GM18502 (cell line): ENCODE measurements around the gene PGM3.

Experiments
- ATAC-seq: cut with Tn5 transposase; IDR thresholded peaks from one replicate; pipeline ENCODE4 v1.9.1; 2021; ENCODE audit warnings: mild to moderate bottlenecking; ENCODE audit not compliant: unreplicated experiment, poor library complexity

Gene PGM3

DNA sequence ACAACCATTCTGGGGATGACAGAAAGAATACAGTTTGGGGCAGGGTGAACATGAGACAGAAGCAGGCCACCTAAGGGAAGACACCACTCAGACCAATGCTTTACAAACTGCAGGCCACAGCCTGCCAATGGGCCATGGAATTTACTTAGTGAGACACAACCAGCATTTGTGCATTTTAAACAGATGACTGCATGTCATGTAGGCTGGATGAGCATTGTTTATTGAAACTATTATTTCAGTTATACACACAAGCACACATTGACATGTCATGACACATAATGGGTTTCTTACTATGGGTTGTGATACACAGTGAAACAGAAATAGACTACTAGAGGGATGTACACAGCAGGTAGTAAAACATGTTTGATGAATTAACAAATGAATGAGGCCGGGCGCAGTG is 8.0 kb downstream of the PGM3 start:
- ATAC-seq: no peak

DNA sequence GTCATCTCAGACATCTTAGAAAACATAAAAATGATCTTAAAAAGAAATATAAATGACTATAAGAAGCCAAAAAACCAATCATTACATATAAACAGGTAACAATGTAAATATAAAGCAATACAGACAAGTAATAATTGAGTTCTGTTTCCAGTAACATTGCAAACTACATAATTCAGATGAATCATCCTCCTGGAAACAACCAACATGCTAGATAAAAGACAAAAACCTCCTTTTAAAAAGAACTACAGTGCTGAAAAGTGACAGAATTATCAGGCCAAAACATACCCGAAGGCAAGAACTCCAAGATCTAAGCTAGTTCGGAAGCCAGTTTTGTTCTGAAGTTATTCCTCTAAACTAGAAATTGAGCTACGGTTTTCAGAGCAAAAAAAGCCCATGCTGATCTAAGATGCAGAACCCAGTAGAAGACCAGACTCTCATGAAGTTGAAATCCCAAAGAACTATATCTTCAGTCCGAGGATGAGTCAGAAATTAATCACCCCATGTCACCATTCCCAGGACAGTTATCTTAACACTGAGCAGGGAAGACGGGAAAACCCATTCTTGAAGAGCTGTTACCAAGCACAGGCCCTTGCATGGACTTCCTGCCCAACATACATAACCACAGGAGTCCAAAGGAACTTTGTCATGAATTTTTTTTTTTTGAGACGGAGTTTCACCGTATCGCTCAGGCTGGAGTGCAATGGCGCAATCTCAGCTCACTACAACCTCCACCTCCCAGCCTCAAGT is 9.8 kb downstream of the PGM3 start:
- ATAC-seq: no peak

DNA sequence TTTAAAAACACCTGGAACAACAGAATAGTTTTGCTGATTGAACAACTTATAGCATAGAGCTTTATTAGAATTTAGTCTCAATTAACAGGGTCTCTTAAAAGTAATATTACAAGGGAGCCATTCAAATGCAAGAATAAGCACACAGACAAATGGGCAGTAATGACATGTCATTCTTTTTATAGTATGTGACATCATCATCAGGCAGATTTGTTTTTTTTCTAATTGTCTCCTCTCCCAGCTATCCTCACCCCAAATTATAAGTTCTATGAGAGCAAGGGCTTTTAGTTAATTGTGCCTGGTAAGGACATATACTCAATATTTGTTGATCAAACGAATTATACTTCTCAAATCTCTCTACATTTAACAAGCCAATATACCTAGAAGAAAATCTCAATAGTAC is 11.0 kb downstream of the PGM3 start:
- no peak for ATAC-seq

DNA sequence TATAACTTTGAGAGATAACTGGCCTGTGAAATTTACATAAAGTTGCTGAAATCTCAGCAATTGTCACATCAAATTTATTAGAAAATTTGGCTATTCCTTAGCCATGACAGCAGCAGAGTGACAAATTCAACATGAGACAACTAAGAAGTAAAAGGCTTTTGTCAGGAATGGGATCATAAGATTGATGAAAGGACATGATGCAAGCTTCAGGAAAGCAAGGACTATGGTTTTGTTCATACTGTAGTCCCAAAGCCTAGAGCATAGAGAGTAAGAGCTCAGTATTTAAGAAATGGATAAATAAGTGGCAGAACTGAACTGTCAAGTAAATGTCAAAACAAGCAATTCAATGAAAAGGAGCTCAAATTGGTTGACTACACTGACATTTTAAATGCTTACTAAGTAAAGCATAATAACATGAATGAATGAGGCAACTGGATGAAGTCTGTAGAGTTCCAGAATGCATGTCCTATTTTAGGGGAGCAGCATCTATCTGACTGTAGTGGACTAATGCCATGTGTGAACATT is 12.6 kb downstream of the PGM3 start:
- ATAC-seq: no peak

DNA sequence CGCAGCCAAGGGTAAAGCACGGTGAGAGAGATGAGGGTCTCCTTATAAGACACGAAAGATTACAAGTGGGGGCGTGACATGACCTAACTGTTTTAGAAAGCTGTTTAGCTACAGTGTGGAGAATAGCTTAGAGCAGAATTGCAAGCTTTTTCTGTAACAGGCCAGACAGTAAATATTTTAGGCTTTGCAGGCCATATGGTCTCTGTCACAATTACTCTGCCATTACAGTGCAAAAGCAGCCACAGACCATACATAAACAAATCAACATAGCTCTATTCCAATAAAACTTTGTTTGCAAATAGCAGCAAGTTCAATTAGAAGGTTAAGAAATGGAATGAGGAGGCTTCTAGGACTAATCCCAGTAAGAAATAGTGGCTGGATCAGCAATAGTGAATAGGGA is 16.8 kb downstream of the PGM3 start:
- ATAC-seq: no peak

DNA sequence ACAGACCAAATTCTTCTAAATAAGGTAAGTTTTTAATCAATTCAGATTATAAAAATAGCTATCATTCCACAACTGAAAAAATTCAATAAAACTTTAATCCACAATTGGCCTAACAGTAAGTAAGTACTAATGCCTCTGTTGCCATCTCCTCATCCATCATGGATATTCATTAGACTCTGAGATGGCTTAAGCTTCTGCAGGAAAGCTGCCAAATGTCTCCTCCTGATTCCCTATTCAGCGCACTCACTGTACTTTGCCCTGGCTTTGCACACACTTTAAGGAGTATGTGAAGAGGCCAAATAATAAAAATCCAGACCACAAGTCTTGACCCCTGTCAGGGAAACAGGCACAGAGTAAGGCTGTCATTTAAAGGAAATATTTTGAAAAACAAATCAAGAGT is 23.6 kb downstream of the PGM3 start:
- ATAC-seq: no peak

DNA sequence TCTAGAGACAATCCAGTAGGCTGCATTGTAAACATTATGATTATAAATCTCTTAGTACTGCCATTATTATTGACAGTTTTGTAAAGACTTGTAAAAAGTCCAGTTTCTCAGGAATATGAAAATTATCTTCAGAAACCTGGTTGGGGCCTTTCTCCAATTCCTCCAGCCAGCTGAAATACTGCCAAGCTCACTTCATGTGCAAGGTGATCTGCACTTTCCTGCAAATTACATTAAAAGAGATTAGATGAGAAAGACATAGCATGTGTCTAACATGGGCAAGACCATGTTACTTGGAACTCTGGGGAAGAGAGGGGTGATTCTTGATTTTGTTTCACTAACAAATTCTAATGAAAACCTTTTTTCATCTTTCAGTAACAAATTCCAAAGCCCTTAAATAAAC is 24.0 kb downstream of the PGM3 start:
- ATAC-seq: no peak

DNA sequence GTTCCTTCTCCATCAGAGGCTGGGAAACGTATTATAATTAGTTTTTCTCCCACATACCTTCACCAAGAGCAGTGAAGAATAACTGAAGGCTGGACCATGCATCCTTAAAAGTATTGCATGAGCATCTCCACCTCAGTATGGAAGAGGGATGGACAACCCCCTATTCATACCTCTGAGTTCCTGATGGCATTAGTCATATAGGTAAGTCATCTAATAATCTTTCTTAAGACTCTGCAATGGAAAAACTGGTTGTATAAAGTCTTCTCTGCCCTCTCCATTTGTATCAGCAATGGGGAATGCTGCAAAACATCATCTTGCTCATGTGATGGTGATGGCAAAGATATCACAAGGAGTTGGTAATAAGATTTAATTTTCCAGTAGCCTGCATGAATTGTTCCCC is 24.5 kb downstream of the PGM3 start:
- no peak for ATAC-seq

DNA sequence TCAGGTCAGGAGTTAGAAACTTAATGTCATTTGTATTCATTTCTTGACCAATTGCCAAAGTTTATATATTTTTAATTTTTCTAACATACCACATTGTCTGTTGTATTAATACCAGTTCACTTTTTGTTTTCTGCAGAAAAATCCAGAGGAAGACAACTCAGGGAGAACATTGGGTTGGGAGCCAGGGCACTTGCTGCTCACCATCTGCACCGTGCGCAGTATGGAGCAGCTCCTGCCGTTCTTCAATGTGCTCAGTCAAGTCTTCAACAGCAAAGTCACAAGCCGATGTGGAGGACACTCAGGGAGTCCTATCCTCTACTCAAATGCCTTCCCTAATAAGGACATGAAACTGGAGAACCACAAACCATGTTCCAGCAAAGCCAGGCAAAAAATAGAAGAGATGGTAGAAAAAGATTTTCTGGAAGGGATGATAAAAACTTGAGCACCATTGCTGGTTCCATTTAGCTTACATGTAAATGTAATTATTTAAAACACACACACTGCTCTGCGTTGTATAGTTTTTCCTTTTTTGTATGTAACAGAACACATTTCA is 25.3 kb downstream of the PGM3 start:
- no peak for ATAC-seq

DNA sequence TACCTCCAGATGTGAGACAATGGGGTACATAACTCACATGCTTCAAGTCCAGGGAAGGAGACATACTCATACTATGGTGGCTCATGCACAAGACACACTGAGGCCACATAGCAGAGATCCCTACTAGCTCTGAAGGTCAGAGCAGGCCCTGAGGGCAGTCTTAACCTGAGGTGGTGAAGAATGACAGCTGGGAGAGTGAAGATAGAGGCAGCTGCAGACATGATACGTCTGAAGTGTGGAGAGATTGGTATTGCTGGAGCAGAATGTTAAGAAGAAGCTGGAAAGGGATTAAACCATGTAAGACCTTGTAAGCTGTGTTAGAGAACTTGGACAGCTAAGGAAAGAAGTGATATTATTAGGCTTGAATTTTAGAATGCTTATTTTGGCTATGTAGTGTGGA is 32.9 kb downstream of the PGM3 start:
- no peak for ATAC-seq

DNA sequence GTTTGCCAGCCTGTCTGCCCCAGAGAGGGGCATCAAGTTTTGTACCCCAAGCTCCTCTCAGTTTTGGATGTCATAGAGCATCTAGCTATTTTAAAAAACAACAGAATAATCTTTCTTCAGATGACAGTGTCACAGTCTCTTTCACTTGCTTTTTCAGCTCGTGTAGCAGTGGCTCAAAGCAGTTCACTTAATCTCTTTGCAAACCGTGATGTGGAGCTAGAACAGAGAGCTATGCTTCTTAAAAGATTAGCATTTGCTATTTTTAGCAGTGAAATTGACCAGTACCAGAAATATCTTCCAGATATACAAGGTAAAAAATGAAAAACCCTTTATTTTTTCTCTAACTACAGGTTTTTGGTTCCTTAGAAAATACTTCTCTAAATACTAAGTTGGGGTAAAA is 37.3 kb downstream of the PGM3 start:
- no peak for ATAC-seq

DNA sequence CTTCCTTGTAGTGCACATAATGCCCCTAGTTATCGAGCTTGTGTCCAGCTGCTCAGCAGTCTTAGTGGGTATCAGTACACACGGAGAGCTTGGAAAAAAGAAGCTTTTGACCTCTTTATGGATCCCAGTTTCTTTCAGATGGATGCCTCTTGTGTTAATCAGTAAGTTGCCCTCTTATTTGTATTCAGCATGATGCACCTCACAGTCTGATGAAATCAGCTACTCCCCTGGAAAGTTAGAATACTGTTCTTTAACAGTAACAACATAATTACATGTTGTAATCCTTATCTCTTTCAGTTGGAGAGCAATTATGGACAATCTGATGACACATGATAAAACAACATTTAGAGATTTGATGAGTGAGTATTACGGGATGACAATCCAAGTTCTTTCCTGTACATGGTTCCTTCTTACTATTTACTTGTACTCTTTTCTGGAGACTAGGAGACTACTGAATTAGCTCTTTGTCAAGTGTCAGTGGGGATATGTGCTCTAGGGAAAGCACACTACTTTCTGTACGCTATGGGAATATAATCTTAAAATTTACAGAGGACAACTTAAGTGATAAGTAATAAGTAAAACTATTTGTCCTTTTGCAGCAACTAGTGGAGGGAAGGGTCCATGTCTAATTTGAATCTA is 39.1 kb downstream of the PGM3 start:
- ATAC-seq: no peak

DNA sequence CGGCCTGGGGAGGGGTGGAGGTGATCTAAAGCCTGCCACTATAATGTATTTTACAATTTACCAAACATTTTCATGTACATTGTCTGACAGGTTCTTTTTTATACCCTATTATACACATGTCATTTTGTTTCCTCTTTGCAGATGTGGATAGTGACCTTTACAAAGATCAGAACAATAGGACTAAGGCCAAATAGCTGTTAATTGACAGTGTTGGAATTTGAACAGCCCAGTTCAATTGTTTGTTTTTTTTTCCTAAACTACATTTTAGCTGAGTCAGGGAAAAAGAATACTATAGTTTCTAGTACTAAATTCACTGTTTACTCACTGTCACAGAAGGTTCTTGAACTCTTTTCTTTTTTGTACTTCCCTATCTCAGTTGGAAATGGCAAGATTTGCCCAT is 40.2 kb downstream of the PGM3 start:
- ATAC-seq: no peak

DNA sequence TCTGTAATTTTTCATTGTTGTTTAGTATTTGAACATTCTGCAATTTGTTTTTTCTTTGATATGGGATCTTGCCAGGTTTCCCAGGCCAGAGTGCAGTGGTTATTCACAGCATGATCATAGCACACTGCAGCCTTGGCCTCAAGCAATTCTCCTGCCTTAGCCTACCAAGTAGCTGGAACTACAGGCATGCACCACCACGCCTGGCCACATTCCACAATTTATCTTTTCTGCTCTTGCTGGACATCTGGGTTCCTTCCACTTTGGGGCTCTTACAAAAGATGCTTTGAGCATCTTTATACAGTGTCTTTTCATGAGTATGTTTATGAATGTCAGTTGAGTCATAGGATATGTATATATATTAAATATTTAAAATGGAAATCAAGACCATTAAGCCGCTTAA is 42.0 kb downstream of the PGM3 start:
- no peak for ATAC-seq

DNA sequence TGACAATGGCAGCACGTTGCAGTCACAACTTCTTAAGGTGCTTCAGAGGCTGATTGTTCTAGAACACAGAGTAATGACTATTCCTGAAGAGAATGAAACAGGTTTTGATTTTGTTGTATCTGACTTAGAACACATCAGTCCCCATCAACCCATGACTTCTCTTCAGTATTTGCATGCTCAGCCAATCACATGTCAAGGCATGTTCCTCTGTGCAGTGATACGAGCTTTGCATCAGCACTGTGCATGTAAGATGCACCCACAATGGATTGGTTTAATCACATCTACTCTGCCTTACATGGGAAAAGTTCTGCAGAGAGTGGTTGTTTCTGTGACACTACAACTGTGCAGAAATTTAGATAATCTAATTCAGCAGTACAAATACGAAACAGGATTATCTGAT is 54.3 kb downstream of the PGM3 start:
- no peak for ATAC-seq

DNA sequence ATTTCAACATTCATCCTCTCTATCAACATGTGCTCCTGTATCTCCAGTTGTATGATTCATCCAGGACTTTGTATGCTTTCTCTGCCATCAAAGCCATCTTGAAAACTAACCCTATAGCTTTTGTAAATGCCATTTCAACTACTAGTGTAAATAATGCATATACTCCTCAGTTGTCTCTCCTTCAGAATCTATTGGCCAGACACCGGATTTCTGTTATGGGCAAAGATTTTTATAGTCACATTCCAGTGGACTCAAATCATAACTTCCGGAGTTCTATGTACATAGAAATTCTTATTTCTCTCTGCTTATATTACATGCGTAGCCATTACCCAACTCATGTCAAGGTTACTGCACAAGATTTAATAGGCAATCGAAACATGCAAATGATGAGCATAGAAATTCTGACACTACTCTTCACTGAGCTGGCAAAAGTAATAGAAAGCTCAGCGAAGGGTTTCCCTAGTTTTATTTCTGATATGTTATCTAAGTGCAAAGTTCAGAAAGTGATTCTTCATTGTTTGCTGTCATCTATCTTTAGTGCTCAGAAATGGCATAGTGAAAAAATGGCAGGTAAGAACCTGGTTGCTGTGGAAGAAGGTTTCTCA is 54.8 kb downstream of the PGM3 start:
- no peak for ATAC-seq

DNA sequence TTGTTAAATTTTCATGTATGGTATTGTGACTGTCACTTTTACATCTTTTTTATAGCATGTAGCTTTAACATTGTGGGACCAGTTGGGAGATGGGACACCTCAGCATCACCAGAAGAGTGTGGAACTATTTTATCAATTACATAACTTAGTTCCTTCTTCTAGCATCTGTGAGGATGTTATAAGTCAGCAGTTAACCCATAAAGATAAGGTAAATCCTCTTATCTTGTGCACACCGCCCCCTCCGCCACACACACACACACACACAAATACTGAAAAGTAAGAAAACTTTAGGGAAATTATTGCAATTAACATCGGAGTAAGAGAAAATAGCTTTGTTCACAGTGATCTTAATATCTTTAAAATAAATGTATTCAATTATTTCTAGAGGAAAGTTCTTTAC is 60.9 kb downstream of the PGM3 start:
- ATAC-seq: no peak

DNA sequence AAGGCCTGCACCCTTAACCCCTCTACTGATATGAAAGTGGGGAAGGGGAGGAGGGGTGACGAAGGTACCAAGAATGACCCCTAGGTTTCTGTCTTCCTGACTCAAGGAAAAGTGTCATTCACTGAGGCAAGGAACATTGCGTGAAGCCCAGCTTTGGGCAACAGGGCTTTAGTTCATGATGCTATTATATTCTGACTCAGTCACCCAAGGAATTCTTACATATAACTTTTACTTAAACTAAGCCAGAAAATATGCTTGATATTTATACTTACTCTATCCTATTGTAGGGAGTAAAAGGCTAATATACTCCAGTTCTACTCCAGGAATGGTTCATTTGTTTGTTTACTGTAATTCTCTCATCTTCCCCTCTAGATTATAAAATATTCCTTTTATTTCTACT is 65.1 kb downstream of the PGM3 start:
- no peak for ATAC-seq

DNA sequence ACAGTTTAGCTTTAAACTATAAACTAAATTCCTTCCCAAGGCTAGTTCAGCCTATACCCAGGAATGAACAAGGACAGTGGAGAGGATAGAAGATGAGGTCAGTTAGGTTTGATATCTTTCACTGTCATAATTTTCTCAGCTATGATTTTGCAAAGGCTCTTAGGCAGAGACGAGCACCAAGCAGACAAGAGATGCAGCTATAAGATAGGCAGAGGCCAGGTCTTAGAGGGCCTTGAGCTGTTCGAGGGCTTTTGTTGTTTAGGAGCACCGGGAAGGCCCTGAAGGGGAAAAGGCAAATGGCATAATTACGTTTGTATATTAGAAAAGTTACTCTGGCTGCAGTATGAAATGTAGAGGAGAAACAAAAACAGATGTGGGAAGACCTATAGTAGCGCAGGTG is 65.8 kb downstream of the PGM3 start:
- ATAC-seq: no peak

DNA sequence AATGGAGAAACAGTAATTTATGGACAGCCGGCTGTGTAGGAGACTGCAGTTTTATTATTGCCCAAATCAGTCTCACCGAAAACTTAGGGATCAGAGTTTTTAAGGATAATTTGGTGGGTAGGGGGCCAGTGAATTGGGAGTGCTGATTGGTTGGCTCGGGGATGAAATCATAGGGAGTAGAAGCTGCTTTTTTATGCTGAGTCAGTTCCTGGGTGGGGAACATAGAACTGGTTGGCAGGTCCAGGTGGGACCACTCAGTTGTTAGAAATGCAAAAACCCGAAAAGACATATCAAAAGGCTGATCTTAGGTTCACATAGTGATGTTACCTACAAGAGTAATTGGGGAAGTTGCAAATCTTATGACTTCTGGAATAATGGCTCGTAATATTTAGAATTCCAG is 66.3 kb downstream of the PGM3 start:
- ATAC-seq: no peak

DNA sequence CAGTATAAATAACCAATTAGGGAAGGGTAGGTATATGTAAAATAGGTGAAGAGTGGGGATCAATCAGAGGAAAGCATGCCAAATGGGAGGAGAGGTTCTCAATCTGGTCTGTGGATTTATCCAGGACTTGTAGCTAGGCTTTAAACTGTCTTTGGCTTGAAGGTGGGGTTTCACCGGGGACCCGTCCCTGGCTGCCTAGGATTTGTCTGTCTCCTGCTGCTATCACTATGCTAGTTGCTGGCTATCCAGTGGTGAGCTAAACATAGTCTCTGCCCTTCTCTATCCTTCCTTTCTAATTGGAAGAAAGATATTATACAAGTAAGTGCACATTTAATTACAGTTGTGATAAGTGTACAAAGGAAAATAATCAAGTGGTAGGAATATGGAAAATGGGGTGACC is 66.8 kb downstream of the PGM3 start:
- no peak for ATAC-seq
